WERI-Rb-1 (cell line): Measurements from ENCODE around the gene RALY.

Source experiments
- DNase-seq: peaks from one replicate; pipeline ENCODE4 v3.0.0-alpha.2; 2020
- H3K27ac ChIP-seq: fragments of 250-450 bp; sonication (Bioruptor Pico); 2 replicates; pipeline ENCODE4 v1.5.1; 2020; ENCODE audit warnings: mild to moderate bottlenecking, moderate library complexity
- H3K27me3 ChIP-seq: fragments of 250-450 bp; sonication (Bioruptor Pico); 2 replicates; pipeline ENCODE4 v1.5.1; 2021; ENCODE audit warnings: mild to moderate bottlenecking, low read depth, moderate library complexity; ENCODE audit not compliant: insufficient read depth, severe bottlenecking
- H3K36me3 ChIP-seq: fragments of 250-450 bp; sonication (Bioruptor Pico); 2 replicates; pipeline ENCODE4 v1.5.1; 2020; ENCODE audit warnings: mild to moderate bottlenecking, moderate library complexity
- H3K4me3 ChIP-seq: 2 replicates; pipeline ENCODE4 v1.5.1; 2011; ENCODE audit warnings: low read depth, mild to moderate bottlenecking, control low read depth, low read length
- H3K9me3 ChIP-seq: fragments of 250-450 bp; sonication (Bioruptor Pico); 2 replicates; pipeline ENCODE4 v1.5.1; 2021; ENCODE audit warnings: mild to moderate bottlenecking, moderate library complexity; ENCODE audit not compliant: severe bottlenecking
- TF ChIP-seq, protein P1 (sequence below): IDR thresholded peaks from 2 replicates; pipeline ENCODE4 v1.5.1; 2011; ENCODE audit warnings: low read depth, mild to moderate bottlenecking, control low read depth, inconsistent platforms, low read length

Gene RALY

DNA sequence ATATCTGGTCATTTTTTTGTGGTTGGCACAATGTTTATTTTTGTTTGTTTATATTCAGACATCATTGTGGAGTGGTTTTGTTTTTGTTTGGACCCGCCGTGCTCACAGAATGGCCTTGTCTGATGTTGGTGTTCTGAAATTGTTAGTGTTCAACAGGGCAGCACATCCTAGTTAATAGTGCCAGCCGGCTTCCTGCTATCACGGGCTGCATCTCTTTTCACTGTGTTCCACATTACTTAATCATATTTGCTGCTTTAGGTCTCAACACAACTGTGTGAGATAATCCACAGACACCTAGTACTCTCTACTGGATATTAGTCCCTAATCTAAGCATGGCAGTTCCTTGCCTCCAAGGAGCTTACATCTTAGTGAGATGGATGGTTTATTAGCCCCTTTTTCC, 121.1 kb downstream of the RALY start:
- Histone ChIP-seq H3K9me3 (no peaks in the 10 kb centered on the region), H3K4me3 (no peak overlapping the region), H3K27me3 (no peaks in the 10 kb centered on the region), H3K27ac (no peak overlapping the region), H3K36me3 (peaks cover 14% of the 10 kb centered on the region)
- TF ChIP-seq, protein P1, sequence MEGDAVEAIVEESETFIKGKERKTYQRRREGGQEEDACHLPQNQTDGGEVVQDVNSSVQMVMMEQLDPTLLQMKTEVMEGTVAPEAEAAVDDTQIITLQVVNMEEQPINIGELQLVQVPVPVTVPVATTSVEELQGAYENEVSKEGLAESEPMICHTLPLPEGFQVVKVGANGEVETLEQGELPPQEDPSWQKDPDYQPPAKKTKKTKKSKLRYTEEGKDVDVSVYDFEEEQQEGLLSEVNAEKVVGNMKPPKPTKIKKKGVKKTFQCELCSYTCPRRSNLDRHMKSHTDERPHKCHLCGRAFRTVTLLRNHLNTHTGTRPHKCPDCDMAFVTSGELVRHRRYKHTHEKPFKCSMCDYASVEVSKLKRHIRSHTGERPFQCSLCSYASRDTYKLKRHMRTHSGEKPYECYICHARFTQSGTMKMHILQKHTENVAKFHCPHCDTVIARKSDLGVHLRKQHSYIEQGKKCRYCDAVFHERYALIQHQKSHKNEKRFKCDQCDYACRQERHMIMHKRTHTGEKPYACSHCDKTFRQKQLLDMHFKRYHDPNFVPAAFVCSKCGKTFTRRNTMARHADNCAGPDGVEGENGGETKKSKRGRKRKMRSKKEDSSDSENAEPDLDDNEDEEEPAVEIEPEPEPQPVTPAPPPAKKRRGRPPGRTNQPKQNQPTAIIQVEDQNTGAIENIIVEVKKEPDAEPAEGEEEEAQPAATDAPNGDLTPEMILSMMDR, result no peak
- no peak for DNase-seq

DNA sequence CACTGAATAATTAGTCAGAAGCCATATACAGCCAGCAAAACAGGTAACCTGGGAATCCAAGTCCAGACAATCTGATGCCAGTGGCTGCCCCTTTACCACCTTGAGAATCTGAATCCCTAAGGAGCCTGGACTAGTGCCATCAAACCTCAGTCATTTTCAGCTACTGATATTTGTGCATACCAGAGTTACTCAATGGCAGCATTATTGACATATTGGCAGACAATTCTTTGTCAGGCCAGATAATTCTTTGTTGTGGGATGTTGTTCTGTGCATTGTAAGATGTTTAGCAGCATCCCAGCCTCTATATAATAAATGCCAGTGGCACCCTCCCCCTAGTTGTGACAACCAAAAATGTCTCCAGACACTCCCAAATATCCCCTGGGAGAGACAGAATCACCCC, 121.5 kb downstream of the RALY start:
- no peaks in the 10 kb centered on the region for H3K9me3 ChIP-seq
- TF ChIP-seq, protein P1, result no peak
- H3K27ac ChIP-seq, result no peak overlapping the region
- no peaks in the 10 kb centered on the region for H3K27me3 ChIP-seq
- peaks cover 10% of the 10 kb centered on the region for H3K36me3 ChIP-seq
- no peak for DNase-seq
- H3K4me3 ChIP-seq, result no peak overlapping the region

DNA sequence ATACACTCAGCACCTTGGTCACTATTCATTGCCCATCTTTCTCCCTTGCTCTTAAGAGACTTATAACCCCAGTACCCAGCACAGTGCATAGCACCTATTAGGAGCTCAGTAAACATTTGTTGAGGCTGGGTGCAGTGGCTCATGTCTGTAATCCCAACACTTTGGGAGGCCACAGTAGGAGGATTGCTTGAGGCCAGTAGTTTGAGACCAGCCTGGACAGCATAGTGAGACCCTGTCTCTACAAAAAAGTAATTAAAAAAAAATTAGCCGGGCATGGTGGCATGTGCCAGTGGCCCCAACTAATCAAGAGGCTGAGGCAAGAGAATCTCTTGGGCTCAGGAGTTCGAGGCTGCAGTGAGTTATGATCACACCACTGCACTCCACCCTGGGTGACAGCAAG, 126.5 kb downstream of the RALY start:
- H3K27ac ChIP-seq, result no peak overlapping the region
- no peaks in the 10 kb centered on the region for H3K27me3 ChIP-seq
- H3K9me3 ChIP-seq, result no peaks in the 10 kb centered on the region
- no peaks in the 10 kb centered on the region for H3K36me3 ChIP-seq
- TF ChIP-seq, protein P1, result no peak
- H3K4me3 ChIP-seq, result no peak overlapping the region
- no peak for DNase-seq

DNA sequence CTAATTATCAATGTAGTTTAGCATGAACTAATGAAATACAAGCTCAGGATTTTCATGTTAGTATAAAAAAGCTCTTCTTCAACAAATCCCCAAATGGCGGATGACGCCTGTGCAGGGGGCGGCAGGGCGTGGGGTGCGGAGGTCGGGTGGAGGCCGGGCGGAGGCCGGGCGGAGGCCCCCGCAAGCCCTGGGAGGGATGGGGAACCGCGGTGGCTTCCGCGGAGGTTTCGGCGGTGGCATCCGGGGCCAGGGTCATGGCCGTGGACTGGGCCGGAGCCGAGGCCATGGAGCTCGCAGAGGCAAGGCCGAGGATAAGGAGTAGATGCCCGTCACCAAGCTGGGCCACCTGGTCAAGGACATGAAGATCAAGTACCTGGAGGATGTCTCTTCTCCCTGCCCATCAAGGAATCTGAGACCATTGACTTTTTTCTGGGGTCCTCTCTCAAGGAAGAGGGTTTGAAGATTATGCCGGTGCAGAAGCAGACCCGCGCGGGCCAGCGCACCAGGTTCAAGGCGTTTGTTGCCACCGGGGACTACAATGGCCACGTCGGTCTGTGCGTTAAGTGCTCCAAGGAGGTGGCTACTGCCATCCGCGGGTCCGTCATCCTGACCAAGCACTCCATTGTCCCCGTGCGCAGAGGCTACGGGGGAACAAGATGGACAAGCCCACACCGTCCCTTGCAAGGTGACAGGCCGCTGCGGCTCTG, 128.7 kb downstream of the RALY start:
- H3K27ac ChIP-seq, result no peak overlapping the region
- TF ChIP-seq, protein P1, result no peak
- no peak overlapping the region for H3K4me3 ChIP-seq
- DNase-seq, result no peak
- peaks cover 4% of the 10 kb centered on the region for H3K9me3 ChIP-seq
- H3K27me3 ChIP-seq, result no peaks in the 10 kb centered on the region
- no peaks in the 10 kb centered on the region for H3K36me3 ChIP-seq

DNA sequence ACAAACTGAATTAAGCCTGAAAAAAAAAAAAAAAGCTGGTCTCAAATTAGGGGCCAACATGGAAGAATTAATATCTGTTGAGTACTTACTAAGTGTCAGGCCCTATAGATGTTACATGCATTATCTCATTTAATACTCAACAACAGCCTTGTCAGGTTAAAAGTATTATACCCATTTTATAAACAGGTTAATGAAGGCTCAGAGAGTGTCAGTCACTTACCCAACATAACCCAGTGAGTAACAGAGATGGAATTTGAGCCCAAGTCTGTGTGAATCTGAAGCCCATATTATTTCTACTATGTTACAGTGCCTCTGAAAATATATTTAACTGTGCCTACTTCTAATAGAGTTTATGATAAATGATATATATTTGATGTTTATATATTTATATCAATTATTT, 129.6 kb downstream of the RALY start:
- no peak for DNase-seq
- Histone ChIP-seq H3K9me3 (peaks cover 4% of the 10 kb centered on the region), H3K4me3 (no peak overlapping the region), H3K36me3 (no peaks in the 10 kb centered on the region), H3K27ac (no peak overlapping the region), H3K27me3 (no peaks in the 10 kb centered on the region)
- TF ChIP-seq, protein P1, result no peak
